CD4-positive, CD25-positive, alpha-beta regulatory T cell (primary cell): ENCODE measurements around the gene SEPHS2. TPM values are rescaled to one million over a fixed set of nuclear protein-coding genes. Genes with fewer than 3 reads are reported as not detected.
"Not testable (repeated sequence)": the region's sequence is repeated elsewhere in the genome, so short reads cannot be mapped to it uniquely, and the experiment has no call there.

ENCODE experiments used
- ATAC-seq, 2 donors: fragments of 150-1000 bp; cut with Tn5 transposase; one replicate each; pipeline ENCODE4 v1.10.0; 2021; ENCODE audit warnings: low read depth in 2 of 2, moderate number of reproducible peaks in 2 of 2, moderate library complexity in 1 of 2
- DNase-seq, 3 donors: peaks; one replicate each; pipeline versions ENCODE4 v3.0.0 to v3.0.0-alpha.2; 2012 to 2022; ENCODE audit warnings: mixed read lengths in 1 of 3
- H3K27ac ChIP-seq: one replicate; pipeline ENCODE4 v1.7.0; 2013; ENCODE audit warnings: mild to moderate bottlenecking, low read length; ENCODE audit not compliant: insufficient read depth, poor library complexity, severe bottlenecking
- H3K27me3 ChIP-seq: one replicate; pipeline ENCODE4 v1.7.0; 2013; ENCODE audit warnings: low read length; ENCODE audit not compliant: control insufficient read depth, insufficient read depth
- H3K36me3 ChIP-seq: one replicate; pipeline ENCODE4 v1.7.0; 2013; ENCODE audit warnings: mild to moderate bottlenecking, low read length, moderate library complexity; ENCODE audit not compliant: control insufficient read depth, insufficient read depth
- H3K4me1 ChIP-seq: 2 replicates; pipeline ENCODE4 v1.7.0; 2013; ENCODE audit warnings: mild to moderate bottlenecking, low read length; ENCODE audit not compliant: insufficient read depth, control insufficient read depth, poor library complexity, severe bottlenecking
- H3K4me3 ChIP-seq: one replicate; pipeline ENCODE4 v1.7.0; 2013; ENCODE audit warnings: low read depth, mild to moderate bottlenecking, low read length, moderate library complexity
- H3K9me3 ChIP-seq, 2 experiments: 1 replicate in 1 of 2; 2 replicates in 1 of 2; pipeline ENCODE4 v1.7.0; 2013; ENCODE audit warnings: low read length in 2 of 2, mild to moderate bottlenecking in 1 of 2, moderate library complexity in 1 of 2; ENCODE audit not compliant: control insufficient read depth in 2 of 2
- H3K27ac Mint-ChIP-seq, 3 donors: one replicate each; pipeline ENCODE4 v1.8.0; 2020 to 2022; ENCODE audit warnings: mild to moderate bottlenecking in 3 of 3, mixed read lengths in 3 of 3, moderate library complexity in 2 of 3
- H3K27me3 Mint-ChIP-seq: one replicate; pipeline ENCODE4 v1.8.0; 2022; ENCODE audit warnings: mild to moderate bottlenecking, mixed read lengths
- H3K36me3 Mint-ChIP-seq: one replicate; pipeline ENCODE4 v1.8.0; 2020; ENCODE audit warnings: mixed read lengths
- H3K4me1 Mint-ChIP-seq, 4 donors: one replicate each; pipeline ENCODE4 v1.8.0; 2020 to 2022; ENCODE audit warnings: mixed read lengths in 4 of 4, mild to moderate bottlenecking in 1 of 4
- H3K4me3 Mint-ChIP-seq, 4 donors: one replicate each; pipeline ENCODE4 v1.8.0; 2020 to 2022; ENCODE audit warnings: mild to moderate bottlenecking in 4 of 4, mixed read lengths in 4 of 4, moderate library complexity in 3 of 4
- H3K9me3 Mint-ChIP-seq, 7 donors: one replicate each; pipeline ENCODE4 v1.8.0; 2020 to 2022; ENCODE audit warnings: mixed read lengths in 7 of 7, mild to moderate bottlenecking in 3 of 7, moderate library complexity in 2 of 7
- polyA plus RNA-seq, 4 donors: library from polyadenylated mRNA; unstranded; fragments of 300-500 nt; fragmentation: Illumina TruSeq; gene quantifications; one replicate each; pipeline ENCODE4 v1.2.3, GENCODE V29; 2021
- total RNA-seq: library from RNA; stranded (reverse); gene quantifications from one replicate; pipeline ENCODE4 v1.2.3, GENCODE V29; 2022

The SEPHS2 gene
- total and polyA plus RNA-seq, 5 donors from 2014 or later = 26.0 to 89.8 (median 79.1) TPM

DNA sequence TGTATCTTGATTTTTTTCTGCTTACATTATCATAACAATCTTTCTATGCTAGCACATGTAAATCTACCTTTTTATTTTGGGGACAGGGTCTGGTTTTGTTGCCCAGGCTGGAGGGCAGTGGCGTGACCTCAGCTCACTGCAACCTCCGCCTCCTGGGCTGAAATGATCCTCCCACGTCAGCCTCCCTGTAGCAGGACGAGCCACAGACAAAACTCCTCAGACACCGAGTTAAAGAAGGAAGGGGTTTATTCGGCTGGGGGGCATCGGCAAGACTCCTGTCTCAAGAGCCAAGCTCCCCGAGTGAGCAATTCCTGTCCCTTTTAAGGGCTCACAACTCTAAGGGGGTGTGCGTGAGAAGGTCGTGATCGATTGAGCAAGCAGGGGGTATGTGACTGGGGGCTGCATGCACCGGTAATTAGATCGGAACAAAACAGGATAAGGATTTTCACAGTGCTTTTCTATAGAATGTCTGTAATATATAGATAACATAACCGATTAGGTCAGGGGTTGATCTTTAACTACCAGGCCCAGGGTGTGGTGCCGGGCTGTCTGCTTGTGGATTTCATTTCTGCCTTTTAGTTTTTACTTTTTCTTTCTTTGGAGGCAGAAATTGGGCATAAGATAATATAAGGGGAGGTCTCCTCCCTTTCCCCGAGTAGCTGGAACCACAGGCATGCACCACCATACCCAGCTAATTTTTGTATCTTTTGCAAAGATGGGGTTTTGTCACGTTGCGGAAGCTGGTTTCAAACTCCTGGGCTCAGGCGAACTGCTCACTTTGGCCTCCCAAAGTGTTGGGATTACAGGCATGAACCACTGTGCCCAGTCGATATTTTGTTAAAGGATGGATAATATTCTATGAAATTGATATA is 7.3 kb upstream of the SEPHS2 start:
- not testable (repeated sequence) for H3K27me3 ChIP-seq, H3K4me3 ChIP-seq, H3K9me3 ChIP-seq, ATAC-seq, DNase-seq, H3K4me3 Mint-ChIP-seq, H3K36me3 ChIP-seq, H3K27ac ChIP-seq, H3K9me3 Mint-ChIP-seq, H3K27me3 Mint-ChIP-seq, H3K36me3 Mint-ChIP-seq
- Mint-ChIP-seq H3K4me1 (peaks cover 13 to 55% (median 23%) of the 10 kb centered on the region in 4 donors), H3K27ac (peak overlapping the region in 1 of 3 donors; percentile 56)
- H3K4me1 ChIP-seq = peaks cover 23% of the 10 kb centered on the region

DNA sequence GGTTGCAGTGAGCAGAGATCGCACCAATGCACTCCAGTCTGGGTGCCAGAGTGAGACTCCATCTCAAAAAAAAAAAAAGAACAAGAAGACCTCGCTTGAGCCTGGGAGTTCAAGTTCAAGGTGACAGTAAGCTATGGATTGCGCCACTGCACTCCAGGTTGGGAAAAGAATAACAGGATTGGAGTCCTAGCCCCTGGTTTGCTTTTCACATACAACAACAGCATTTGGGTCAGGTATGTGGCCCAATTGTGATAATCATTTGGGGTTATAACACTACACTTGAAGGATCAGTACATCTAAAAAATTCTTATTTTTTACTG is 3.4 kb upstream of the SEPHS2 start:
- Histone ChIP-seq H3K4me1 (peaks cover 34% of the 10 kb centered on the region), H3K27ac (no peak overlapping the region), H3K4me3 (no peak overlapping the region), H3K9me3 (no peaks in the 10 kb centered on the region), H3K36me3 (no peaks in the 10 kb centered on the region), H3K27me3 (no peaks in the 10 kb centered on the region)
- Mint-ChIP-seq H3K9me3 (no peaks in the 10 kb centered on the region), H3K36me3 (peaks cover under 1% of the 10 kb centered on the region), H3K27me3 (peaks cover 5% of the 10 kb centered on the region), H3K27ac (no peak overlapping the region), H3K4me3 (no peak overlapping the region), H3K4me1 (peaks cover 16 to 50% (median 25%) of the 10 kb centered on the region in 4 donors)
- no peak for ATAC-seq
- DNase-seq = no peak

GRCh38 chr16:30447512-30448226 is 2.0 kb upstream of the SEPHS2 start:
- Mint-ChIP-seq H3K4me3 (peak overlapping the region in 3 of 4 donors; percentile 44 to 72 (median 66)), H3K4me1 (peaks cover 21 to 55% (median 34%) of the 10 kb centered on the region in 4 donors), H3K27ac (peak overlapping the region in 1 of 3 donors; percentile 52), H3K27me3 (peaks cover 5% of the 10 kb centered on the region), H3K36me3 (peaks cover 12% of the 10 kb centered on the region), H3K9me3 (no peaks in the 10 kb centered on the region)
- Histone ChIP-seq H3K27me3 (no peaks in the 10 kb centered on the region), H3K4me1 (peaks cover 42% of the 10 kb centered on the region), H3K27ac (no peak overlapping the region), H3K4me3 (no peak overlapping the region), H3K9me3 (no peaks in the 10 kb centered on the region), H3K36me3 (peaks cover 4% of the 10 kb centered on the region)
- ATAC-seq = no peak
- DNase-seq = no peak

DNA sequence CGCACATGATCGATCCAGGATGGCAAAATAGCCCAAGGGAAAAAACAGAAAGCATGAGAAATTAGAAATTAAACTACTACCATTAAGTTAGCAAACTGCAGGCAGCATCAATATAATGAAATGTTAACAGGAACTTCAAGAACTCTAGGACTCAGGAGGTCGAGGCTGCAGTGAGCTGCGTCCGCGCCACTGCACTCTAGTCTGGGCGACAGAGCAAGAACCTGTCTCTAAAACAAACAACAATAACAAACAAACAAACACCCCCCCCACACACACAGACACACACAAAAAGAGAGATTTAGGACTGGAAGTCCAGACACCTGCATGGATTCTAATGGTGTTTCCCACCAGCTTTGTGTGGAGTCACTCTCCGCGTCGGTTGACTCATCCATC is 525 bp upstream of the SEPHS2 start:
- Mint-ChIP-seq H3K36me3 (peaks cover 12% of the 10 kb centered on the region), H3K4me1 (peaks cover 16 to 50% (median 31%) of the 10 kb centered on the region in 4 donors), H3K9me3 (no peaks in the 10 kb centered on the region), H3K27me3 (peaks cover 5% of the 10 kb centered on the region), H3K27ac (peak overlapping the region; percentile 92 to 100 (median 96)), H3K4me3 (peak overlapping the region; percentile 91 to 100 (median 97))
- Histone ChIP-seq H3K27ac (peak overlapping the region; percentile 90), H3K4me3 (peak overlapping the region; percentile 92), H3K9me3 (no peaks in the 10 kb centered on the region), H3K4me1 (peaks cover 42% of the 10 kb centered on the region), H3K27me3 (no peaks in the 10 kb centered on the region), H3K36me3 (peaks cover 4% of the 10 kb centered on the region)
- DNase-seq (no peak), ATAC-seq (no peak)

GRCh38 chr16:30445149-30445407 is 596 bp downstream of the SEPHS2 start:
- no peaks in the 10 kb centered on the region for H3K9me3 Mint-ChIP-seq
- H3K4me3 ChIP-seq = peak overlapping the region; percentile 92
- peaks cover 4% of the 10 kb centered on the region for H3K36me3 ChIP-seq
- no peaks in the 10 kb centered on the region for H3K9me3 ChIP-seq
- H3K27ac Mint-ChIP-seq = peak overlapping the region in 2 of 3 donors; percentile 79 to 92
- peak overlapping the region; percentile 90 for H3K27ac ChIP-seq
- H3K27me3 Mint-ChIP-seq = peaks cover 5% of the 10 kb centered on the region
- H3K36me3 Mint-ChIP-seq = peaks cover 12% of the 10 kb centered on the region
- peak overlapping the region; percentile 91 to 100 (median 97) for H3K4me3 Mint-ChIP-seq
- DNase-seq (no peak), ATAC-seq (no peak)
- peaks cover 16 to 48% (median 33%) of the 10 kb centered on the region in 4 donors for H3K4me1 Mint-ChIP-seq
- H3K4me1 ChIP-seq = peaks cover 38% of the 10 kb centered on the region
- H3K27me3 ChIP-seq = no peaks in the 10 kb centered on the region

GRCh38 chr16:30444231-30445148 is 1.2 kb downstream of the SEPHS2 start:
- Histone ChIP-seq H3K27me3 (no peaks in the 10 kb centered on the region), H3K4me3 (peak overlapping the region; percentile 92), H3K27ac (peak overlapping the region; percentile 90), H3K4me1 (peaks cover 33% of the 10 kb centered on the region), H3K9me3 (no peaks in the 10 kb centered on the region), H3K36me3 (peaks cover 4% of the 10 kb centered on the region)
- peaks cover 12 to 51% (median 30%) of the 10 kb centered on the region in 4 donors for H3K4me1 Mint-ChIP-seq
- DNase-seq = no peak
- peaks cover 12% of the 10 kb centered on the region for H3K36me3 Mint-ChIP-seq
- peak overlapping the region in 2 of 3 donors; percentile 79 to 92 for H3K27ac Mint-ChIP-seq
- H3K27me3 Mint-ChIP-seq = peaks cover 5% of the 10 kb centered on the region
- peak overlapping the region; percentile 91 to 100 (median 97) for H3K4me3 Mint-ChIP-seq
- H3K9me3 Mint-ChIP-seq = no peaks in the 10 kb centered on the region
- ATAC-seq = no peak

DNA sequence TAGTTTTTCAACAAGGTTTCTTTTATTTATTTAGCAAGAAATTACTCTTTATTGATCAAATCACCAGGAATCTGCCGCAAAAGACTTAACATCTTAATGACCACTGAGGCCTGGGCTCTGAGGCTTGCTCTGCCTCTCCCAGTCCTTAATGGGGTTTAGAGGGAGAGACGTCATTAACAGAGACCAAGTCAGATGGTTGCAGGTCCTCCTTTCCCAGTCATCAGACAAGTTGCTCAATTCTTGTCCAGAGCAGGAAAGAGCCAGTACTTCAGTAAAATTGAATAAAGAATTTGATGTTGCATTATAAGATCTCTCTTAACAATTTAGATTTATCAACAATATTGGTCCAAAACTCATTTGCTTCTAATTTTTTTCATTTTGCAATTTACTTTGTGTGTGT is 2.0 kb downstream of the SEPHS2 start:
- Histone ChIP-seq H3K4me1 (peaks cover 31% of the 10 kb centered on the region), H3K27me3 (no peaks in the 10 kb centered on the region), H3K27ac (no peak overlapping the region), H3K36me3 (peaks cover 4% of the 10 kb centered on the region), H3K9me3 (no peaks in the 10 kb centered on the region), H3K4me3 (peak overlapping the region; percentile 92)
- peak overlapping the region; percentile 20 to 68 (median 32) for H3K27ac Mint-ChIP-seq
- ATAC-seq = no peak
- peak overlapping the region; percentile 90 to 97 (median 94) for H3K4me3 Mint-ChIP-seq
- H3K9me3 Mint-ChIP-seq = no peaks in the 10 kb centered on the region
- peaks cover 12% of the 10 kb centered on the region for H3K36me3 Mint-ChIP-seq
- no peak for DNase-seq
- peaks cover 5% of the 10 kb centered on the region for H3K27me3 Mint-ChIP-seq
- H3K4me1 Mint-ChIP-seq = peaks cover 12 to 50% (median 30%) of the 10 kb centered on the region in 4 donors
